ENCODE measurements around the gene TBC1D16. TPM values are rescaled to one million over a fixed set of nuclear protein-coding genes. Genes with fewer than 3 reads are reported as not detected.
"Not testable (repeated sequence)": the region's sequence is repeated elsewhere in the genome, so short reads cannot be mapped to it uniquely, and the experiment has no call there.

Gene TBC1D16
- total RNA-seq, 1 experiment from 2014 or later = 15.3 TPM

- DNase-seq (ENCODE audit: low read depth) = no peak
These were observed 31.7 kb downstream of the TBC1D16 start for GRCh38 chr17:80003969-80004368.

GRCh38 chr17:80002690-80003490, 32.8 kb downstream of the TBC1D16 start:
- no peak for DNase-seq (ENCODE audit: low read depth)

- DNase-seq (ENCODE audit: low read depth) = no peak
These were observed 33.5 kb downstream of the TBC1D16 start for GRCh38 chr17:80002070-80002641.

- no peak for DNase-seq (ENCODE audit: low read depth)
These were observed 34.5 kb downstream of the TBC1D16 start for GRCh38 chr17:80000981-80001775.

- DNase-seq (ENCODE audit: low read depth) = no peak
These were observed 35.5 kb downstream of the TBC1D16 start for GRCh38 chr17:80000136-80000535.

- DNase-seq (ENCODE audit: low read depth) = no peak
These were observed 38.5 kb downstream of the TBC1D16 start for GRCh38 chr17:79997011-79997660.

GRCh38 chr17:79996291-79996690, 39.4 kb downstream of the TBC1D16 start:
- DNase-seq (ENCODE audit: low read depth) = no peak

- DNase-seq (ENCODE audit: low read depth) = no peak
These were observed 40.0 kb downstream of the TBC1D16 start for GRCh38 chr17:79995696-79996095.

- no peak for DNase-seq (ENCODE audit: low read depth)
These were observed 41.1 kb downstream of the TBC1D16 start for GRCh38 chr17:79994602-79995001.

- DNase-seq (ENCODE audit: low read depth) = not testable (repeated sequence)
These were observed 41.5 kb downstream of the TBC1D16 start for GRCh38 chr17:79994228-79994569.

GRCh38 chr17:79993390-79994227, 42.1 kb downstream of the TBC1D16 start:
- DNase-seq (ENCODE audit: low read depth) = no peak

GRCh38 chr17:79992649-79993389, 42.9 kb downstream of the TBC1D16 start:
- no peak for DNase-seq (ENCODE audit: low read depth)

- DNase-seq (ENCODE audit: low read depth) = no peak
These were observed 43.6 kb downstream of the TBC1D16 start for GRCh38 chr17:79991924-79992648.

GRCh38 chr17:79991140-79991923, 44.3 kb downstream of the TBC1D16 start:
- DNase-seq (ENCODE audit: low read depth) = peak; percentile 47

GRCh38 chr17:79990704-79991103, 45.0 kb downstream of the TBC1D16 start:
- no peak for DNase-seq (ENCODE audit: low read depth)

GRCh38 chr17:79990051-79990592, 45.5 kb downstream of the TBC1D16 start:
- DNase-seq (ENCODE audit: low read depth) = no peak

- DNase-seq (ENCODE audit: low read depth) = no peak
These were observed 46.4 kb downstream of the TBC1D16 start for GRCh38 chr17:79989106-79989835.
